DMS153 treated with DMSO at 0.1 percent for 48 hours (cell line): ENCODE measurements around the gene TFF1.

ENCODE experiments used
- DNase-seq: peaks from one replicate; lab custom pipeline; 2025; ENCODE audit not compliant: unreplicated experiment; lab: John Stamatoyannopoulos, UW

The TFF1 gene

DNA sequence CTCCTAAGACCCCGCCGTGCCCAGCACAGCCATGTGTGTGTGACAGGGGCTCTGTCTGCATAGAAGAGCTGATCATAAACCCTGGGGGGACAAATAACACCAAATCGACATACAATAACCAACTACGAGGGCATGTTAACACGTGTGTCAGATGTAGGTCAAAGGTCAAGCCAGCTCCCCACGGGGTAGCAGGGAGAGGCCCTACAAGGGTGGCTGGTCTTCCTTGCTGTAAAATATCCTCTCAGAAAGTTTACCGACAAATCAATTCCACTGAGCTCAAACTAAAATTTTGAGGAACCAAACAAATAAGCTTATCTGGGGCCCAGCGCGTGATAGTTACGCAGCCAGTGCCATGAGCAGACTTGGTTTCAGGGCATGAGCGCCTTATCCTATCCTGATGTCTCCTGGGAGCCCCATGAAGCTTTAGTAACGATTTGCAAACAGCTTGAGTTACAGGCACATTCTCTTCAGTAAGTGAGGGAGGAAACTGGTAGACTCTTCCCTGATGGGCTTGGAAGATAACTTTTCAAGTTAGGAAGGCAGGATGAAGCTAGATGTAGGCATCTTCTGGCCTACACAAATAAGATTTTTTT, 32.2 kb upstream of the TFF1 start:
- no peak for DNase-seq

GRCh38 chr21:42397746-42398394, 31.5 kb upstream of the TFF1 start:
- DNase-seq: no peak

DNA sequence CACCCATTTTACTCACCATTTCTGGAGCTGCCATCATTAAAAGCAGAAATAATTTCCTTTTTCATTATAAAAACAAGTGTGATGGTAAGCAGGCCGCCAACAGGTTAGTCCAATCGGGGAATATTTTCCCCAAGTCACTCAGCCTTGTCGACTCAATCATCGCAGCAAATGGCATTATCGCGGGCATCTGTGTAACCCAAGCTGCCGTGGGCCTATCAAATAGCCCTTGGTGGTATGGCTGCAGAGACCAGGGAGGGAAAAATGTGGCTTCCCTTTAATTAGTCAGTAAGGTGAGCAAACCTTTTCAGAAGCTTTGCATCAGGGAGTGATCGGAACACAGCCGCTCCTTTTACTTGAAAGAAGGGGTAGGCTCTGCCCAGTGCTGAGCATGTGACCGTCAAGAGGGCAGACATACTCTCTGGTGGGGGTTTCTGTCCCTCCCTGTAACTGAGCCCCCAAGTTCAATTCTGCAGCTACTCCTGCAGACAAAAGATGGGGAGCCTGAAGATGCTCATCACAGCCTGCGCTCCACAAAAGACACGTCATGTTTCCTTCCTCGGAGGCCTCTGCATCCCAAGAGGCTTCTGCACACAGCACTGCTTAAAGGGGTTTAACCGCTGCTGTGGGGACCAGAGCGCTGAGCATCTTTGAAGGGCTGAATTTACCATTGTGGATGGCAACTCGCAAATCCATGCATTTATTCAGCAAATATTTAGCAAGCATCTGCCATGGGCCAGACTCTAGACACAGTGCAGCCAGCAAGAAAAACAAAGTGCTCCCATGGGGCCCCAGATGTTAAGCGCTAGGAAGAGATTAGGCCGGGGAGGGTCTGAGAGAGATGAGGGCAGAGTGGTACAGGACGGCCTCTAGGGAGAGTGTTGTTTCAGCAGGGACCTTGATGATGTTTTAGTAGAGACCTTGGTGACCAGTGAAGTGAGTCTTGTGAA, 30.7 kb upstream of the TFF1 start:
- no peak for DNase-seq

- DNase-seq: no peak
Measured at GRCh38 chr21:42395905-42396651, 29.7 kb upstream of the TFF1 start, which contains the start of gene TMPRSS3. Gene TMPRSS3, minus strand, starts transcription at chr21:42396052. Its CDS starts 635 bp downstream, at chr21:42395417.

GRCh38 chr21:42395302-42395701, 29.0 kb upstream of the TFF1 start:
- no peak for DNase-seq

DNA sequence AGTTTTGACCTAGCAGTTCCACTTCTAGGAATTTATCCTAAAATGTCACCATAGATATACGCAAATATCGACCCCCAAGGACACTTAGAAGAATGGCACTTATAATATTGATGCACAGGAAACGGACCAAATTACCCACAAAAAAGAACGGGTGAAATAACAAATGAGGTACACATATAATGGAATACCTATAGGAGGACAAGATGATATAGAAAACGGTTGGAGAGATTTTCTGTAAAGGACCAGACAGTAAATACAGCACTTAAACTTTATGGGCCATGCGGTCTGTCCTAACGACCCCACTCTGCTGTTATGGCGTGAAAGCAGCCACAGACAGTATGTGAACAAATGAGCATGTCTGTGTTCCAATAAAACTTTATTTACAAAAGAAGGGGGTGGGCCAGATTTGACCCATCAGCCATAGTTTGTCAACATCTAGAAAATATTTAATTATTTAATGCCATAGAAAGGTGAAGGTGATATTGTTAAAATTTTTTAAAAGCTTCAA, 27.2 kb upstream of the TFF1 start:
- no peak for DNase-seq

DNA sequence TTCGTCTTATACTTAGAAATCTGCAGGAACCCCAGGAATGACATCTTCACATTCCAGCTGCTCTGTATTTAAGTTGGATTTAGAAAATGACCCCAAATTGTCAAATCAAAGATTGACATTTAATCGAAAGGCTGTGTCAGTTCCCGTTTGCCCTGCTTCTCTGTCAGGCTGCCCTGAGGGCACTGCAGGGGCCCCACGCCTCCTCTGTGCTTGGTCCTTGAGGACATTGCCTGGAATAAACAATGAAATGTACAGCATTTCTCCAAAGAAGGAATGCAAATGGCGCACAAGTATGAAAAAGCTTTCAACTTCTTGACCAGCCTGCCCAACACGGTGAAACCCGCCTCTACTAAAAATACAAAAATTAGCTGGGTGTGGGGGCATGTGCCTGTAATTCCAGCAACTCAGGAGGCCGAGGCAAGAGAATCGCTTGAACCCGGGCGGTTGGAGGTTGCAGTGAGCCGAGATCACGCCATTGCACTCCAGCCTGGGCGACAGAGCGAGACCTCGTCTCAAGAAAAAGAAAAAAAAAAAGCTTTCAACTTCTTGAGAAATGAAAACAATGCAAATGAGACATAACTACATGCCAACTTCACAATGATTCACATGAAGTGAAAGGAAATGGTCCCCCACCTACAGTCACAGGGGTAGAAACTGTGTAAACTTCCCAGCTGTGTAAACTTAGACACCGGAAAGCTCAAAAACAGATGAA, 26.6 kb upstream of the TFF1 start:
- DNase-seq: no peak

DNA sequence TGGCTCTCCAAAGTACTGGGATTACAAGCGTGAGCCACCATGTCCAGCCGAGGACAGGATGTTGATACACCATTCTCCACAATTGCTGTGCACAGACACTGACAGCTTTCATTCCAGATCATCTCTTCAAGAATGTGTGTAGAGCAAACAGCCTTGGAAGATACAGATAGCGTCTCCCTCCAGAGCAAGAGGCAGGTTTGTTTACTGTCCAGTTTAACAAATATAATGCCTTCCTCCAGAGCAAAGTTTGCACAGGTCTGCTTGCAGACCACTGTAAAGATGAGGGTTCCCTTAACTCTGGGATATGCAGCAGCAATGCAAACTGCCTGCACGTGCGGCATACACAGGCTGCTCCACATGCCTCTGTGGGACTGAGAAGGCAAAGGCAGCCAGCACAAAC, 25.0 kb upstream of the TFF1 start:
- DNase-seq: no peak

DNA sequence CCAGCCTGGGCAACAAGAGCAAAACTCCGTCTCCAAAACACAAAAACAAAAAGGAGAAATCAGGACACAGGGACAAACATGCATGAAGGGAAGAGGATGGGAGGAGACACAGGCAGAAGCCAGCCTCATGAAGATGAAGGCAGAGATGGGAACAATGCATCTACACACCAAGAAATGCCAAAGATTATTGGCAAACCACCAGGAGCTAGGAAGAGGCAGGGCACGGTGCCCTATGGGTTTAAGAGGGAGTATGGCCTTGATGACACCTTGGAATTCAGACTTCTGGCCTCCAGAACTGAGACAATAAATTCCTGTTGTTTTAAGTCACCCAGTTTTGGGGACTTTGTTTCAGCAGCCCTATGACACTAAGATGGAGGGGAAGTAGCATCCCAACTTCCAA, 24.4 kb upstream of the TFF1 start:
- no peak for DNase-seq

- no peak for DNase-seq
Measured at GRCh38 chr21:42390193-42390592, 23.9 kb upstream of the TFF1 start.

DNA sequence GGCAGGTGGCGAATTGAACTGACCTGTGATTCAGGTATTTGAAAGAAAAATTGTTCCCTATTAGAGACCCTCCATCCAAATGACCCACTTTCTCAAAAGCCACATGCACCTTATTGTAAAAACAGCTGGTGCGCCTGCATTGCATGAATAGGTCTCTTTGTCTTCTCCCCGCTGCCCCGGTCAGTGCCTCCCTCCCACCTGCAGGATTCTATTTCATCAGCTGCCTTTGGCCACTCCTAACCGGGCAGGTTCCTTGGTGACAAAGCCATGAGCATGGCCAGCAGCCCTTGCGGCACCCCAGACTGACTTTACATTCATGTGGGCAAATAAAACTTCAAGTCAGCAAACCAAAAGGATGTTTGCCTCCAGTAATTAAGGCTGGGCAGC, 23.1 kb upstream of the TFF1 start:
- no peak for DNase-seq

GRCh38 chr21:42388740-42389448, 22.6 kb upstream of the TFF1 start:
- no peak for DNase-seq

GRCh38 chr21:42387843-42388340, 21.6 kb upstream of the TFF1 start:
- no peak for DNase-seq

DNA sequence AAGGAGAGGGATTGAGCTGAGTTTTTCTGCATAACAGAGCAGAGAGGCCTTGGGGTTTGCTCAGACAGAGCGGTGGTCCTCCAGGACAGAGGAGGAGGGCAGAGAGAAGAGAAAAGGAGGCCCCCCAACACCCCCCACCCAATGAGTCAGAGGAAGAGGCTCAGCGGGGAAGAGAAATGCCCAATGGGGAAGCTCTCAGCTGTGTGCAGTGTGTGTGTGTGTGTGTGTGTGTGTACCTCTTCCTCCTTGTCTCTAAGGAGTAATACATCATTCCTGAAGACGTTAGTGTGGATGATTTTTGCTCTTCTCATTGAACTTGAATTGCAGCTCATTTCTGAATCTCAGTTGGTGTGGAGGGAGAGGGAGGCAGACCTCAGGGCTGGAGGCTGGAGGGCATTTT, 20.8 kb upstream of the TFF1 start:
- DNase-seq: no peak

DNA sequence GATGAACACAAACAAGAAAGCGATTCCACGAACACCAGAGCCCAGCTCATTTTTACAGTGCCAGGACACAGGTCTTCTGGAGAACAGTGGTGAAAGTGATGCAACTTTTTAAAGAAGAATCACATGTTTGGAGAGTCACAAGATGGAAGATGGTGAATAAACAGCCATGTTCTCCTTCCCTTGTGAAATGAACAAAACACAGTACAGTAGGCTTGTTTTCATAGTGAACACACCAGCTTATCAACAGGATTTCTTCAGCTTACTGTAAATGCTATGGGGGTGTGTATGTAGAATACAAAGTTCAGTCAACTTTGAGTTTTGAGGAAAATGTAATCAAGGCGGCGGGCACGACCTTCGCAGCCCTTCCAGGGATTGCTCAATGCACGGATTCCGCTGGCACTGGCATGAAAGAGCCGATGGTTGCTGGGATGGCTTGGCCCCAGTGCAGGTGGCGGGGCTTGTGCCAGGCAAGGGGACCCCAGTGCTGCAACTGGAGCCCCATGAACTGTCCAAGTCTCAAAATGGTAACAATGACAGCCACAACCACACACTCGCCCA, 19.8 kb upstream of the TFF1 start:
- no peak for DNase-seq

GRCh38 chr21:42385619-42386018, 19.3 kb upstream of the TFF1 start:
- no peak for DNase-seq

GRCh38 chr21:42384989-42385388, 18.7 kb upstream of the TFF1 start:
- DNase-seq: no peak

DNA sequence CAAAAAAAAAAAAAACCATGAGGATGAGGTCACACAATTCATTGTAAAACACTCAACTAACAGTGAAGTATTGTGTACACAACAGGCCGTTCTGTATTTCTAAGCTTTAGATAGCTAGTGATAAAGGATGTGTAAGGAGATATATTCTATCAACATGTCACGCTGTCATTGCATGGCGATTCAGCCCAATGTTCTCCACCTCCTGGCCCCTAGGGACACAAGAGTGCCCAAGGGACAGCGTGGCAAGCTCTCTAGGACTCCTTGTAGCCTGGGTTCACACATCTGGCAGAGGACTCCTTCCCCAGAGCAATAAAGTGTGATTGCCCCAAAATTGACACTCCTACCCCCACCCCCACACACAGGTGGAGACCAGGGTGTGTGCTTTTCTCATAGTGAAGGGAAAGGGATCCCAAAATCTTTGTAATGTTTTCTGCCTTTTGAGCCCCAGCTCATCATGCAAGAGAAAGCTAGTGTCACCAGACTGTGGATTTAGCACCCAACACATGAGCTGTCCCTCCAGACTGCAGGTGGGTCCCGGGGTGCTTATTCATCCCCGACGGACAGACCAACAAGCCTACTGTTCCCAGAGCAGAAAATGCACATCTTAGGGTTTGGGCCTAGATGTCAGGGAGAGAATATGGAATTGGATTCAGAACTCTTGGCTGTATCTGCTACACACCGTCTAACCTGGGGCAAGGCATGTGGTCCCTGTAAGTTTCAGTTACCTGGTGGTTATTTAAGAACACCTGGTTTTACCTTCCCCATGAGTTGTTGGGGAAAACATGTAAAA, 18.0 kb upstream of the TFF1 start:
- DNase-seq: peak; percentile 39

DNA sequence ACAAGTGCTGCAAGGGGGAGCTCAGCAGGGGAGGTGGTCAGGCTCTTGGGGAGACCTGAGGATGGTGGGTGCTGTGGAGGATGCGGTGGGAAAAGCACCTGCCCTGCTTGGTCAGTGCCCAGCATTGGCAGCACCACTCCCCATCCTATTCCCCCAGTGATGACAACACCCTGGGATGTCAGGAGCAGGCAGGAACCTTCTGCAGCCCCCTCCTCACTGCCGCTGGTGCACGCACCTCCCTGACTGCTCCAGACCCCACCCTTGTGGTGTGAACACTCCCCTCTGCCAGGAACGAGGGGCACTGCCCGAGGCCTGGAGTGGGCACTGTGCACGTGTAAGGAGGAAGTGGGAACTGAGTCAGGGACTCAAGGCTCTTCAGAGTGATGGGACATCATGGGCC, 17.0 kb upstream of the TFF1 start:
- no peak for DNase-seq
